Esophagus squamous epithelium (tissue), 5 donors: ENCODE data around the gene DOCK8. TPM values are rescaled to one million over a fixed set of nuclear protein-coding genes. Genes with fewer than 3 reads are reported as not detected.

ENCODE experiments used
- DNase-seq: peaks from one replicate; lab custom pipeline; 2025; lab: John Stamatoyannopoulos, UW
- H3K27ac ChIP-seq, 4 donors: fragments of 200-600 bp; sonication (generic); one replicate each; pipeline ENCODE4 v1.5.1; 2016 to 2019; ENCODE audit warnings: mild to moderate bottlenecking in 1 of 4
- H3K27me3 ChIP-seq, 4 donors: fragments of 200-600 bp; sonication (generic); 1 replicate in 3 of 4; 2 replicates in 1 of 4; pipeline versions ENCODE4 v1.5.1 to v1.6.0; 2017 to 2021; ENCODE audit warnings: antibody characterized with exemption in 1 of 4
- H3K36me3 ChIP-seq, 3 donors: fragments of 200-600 bp; sonication (generic); one replicate each; pipeline ENCODE4 v1.5.1; 2016 to 2019
- H3K4me1 ChIP-seq, 3 donors: fragments of 200-600 bp; sonication (generic); one replicate each; pipeline ENCODE4 v1.5.1; 2017 to 2019
- H3K4me3 ChIP-seq, 4 donors: fragments of 200-600 bp; sonication (generic); 1 replicate in 3 of 4; 2 replicates in 1 of 4; pipeline ENCODE4 v1.5.1; 2016 to 2019; ENCODE audit warnings: mild to moderate bottlenecking in 2 of 4, moderate library complexity in 1 of 4
- H3K9me3 ChIP-seq, 3 donors: fragments of 200-600 bp; sonication (generic); one replicate each; pipeline ENCODE4 v1.5.1; 2016 to 2019
- POLR2A ChIP-seq, 4 donors: fragments of 450-650 bp; IDR thresholded peaks; one replicate each; pipeline ENCODE4 v1.6.1; 2017; ENCODE audit warnings: antibody characterized with exemption in 4 of 4, mild to moderate bottlenecking in 4 of 4, moderate library complexity in 3 of 4
- WGBS, 2 donors: methylation state at CpG; one replicate each; pipeline ENCODE4 v1.1.5; 2018; 5-methylcytosine and 5-hydroxymethylcytosine counted together
- intact Hi-C: fragments of 100-400 bp; cut with DNase I; formaldehyde crosslinking; loops from one replicate; pipeline ENCODE4 v1.15.0; 2022
- total RNA-seq, 4 donors: library from RNA; depleted of rRNA; stranded (reverse); fragments of >200 nt; gene quantifications; one replicate each; pipeline ENCODE4 v1.1.0, GENCODE V29; 2016
- TF ChIP-seq, protein P1 (sequence below), 6 experiments: fragments of 450-650 bp in 4 of 6; fragments of 200-600 bp in 2 of 6; sonication (generic) in 2 of 6; IDR thresholded peaks; one replicate each; pipeline ENCODE4 v1.5.1; 2016 to 2019; ENCODE audit warnings: antibody characterized with exemption in 6 of 6, mild to moderate bottlenecking in 4 of 6, moderate library complexity in 4 of 6
- donor health status: DM: yes; HTN: yes; CAD: no.

Gene DOCK8
- total RNA-seq, 4 donors from 2014 or later, result 6.9 to 21.6 (median 15.2) TPM

GRCh38 chr9:495739-496138, 281.1 kb downstream of the DOCK8 start:
- no peak for DNase-seq

GRCh38 chr9:503326-503725, 288.7 kb downstream of the DOCK8 start:
- peak overlapping the region in 3 of 4 donors; percentile 65 to 84 (median 66) for H3K4me3 ChIP-seq
- H3K36me3 ChIP-seq, result no peaks in the 10 kb centered on the region
- peak overlapping the region in 3 of 4 donors; percentile 81 to 96 (median 92) for H3K27ac ChIP-seq
- 47 to 66% methylated on average over 8 to 9 of the region's 9 CpGs for WGBS, 2 donors
- no peak for TF ChIP-seq POLR2A (IDR thresholded peaks at IDR 0.05)
- TF ChIP-seq, protein P1, sequence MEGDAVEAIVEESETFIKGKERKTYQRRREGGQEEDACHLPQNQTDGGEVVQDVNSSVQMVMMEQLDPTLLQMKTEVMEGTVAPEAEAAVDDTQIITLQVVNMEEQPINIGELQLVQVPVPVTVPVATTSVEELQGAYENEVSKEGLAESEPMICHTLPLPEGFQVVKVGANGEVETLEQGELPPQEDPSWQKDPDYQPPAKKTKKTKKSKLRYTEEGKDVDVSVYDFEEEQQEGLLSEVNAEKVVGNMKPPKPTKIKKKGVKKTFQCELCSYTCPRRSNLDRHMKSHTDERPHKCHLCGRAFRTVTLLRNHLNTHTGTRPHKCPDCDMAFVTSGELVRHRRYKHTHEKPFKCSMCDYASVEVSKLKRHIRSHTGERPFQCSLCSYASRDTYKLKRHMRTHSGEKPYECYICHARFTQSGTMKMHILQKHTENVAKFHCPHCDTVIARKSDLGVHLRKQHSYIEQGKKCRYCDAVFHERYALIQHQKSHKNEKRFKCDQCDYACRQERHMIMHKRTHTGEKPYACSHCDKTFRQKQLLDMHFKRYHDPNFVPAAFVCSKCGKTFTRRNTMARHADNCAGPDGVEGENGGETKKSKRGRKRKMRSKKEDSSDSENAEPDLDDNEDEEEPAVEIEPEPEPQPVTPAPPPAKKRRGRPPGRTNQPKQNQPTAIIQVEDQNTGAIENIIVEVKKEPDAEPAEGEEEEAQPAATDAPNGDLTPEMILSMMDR (IDR thresholded peaks at IDR 0.05), result no peak
- intact Hi-C loops, result no loop called here
- no peaks in the 10 kb centered on the region for H3K9me3 ChIP-seq
- H3K4me1 ChIP-seq, result peaks cover 0 to 33% (median 7%) of the 10 kb centered on the region in 3 donors
- peaks cover 0 to 14% (median 0%) of the 10 kb centered on the region in 4 donors for H3K27me3 ChIP-seq
- no peak for DNase-seq

More at GRCh38 chr9:495739-496138, 281.1 kb downstream of the DOCK8 start:
- H3K36me3 ChIP-seq, result no peaks in the 10 kb centered on the region
- TF ChIP-seq, protein P1 (IDR thresholded peaks at IDR 0.05), result no peak
- no peak for TF ChIP-seq POLR2A (IDR thresholded peaks at IDR 0.05)
- intact Hi-C loops, result no loop called here
- no peak overlapping the region for H3K4me3 ChIP-seq
- 58 to 60% methylated on average over 1 of the region's 1 CpG for WGBS, 2 donors
- no peaks in the 10 kb centered on the region for H3K9me3 ChIP-seq
- H3K27me3 ChIP-seq, result peaks cover 0 to 5% (median 0%) of the 10 kb centered on the region in 4 donors
- H3K27ac ChIP-seq, result no peak overlapping the region
- no peaks in the 10 kb centered on the region for H3K4me1 ChIP-seq

GRCh38 chr9:503881-504852, 289.5 kb downstream of the DOCK8 start, which contains the start of gene KANK1:
Gene KANK1 (plus strand): TSS chr9:504695.
- Histone ChIP-seq H3K4me3 (peak within 1 kb of the TSS; percentile 63 to 84 (median 66)), H3K27me3 (peaks cover 0 to 14% (median 0%) of the 10 kb centered on the region in 4 donors), H3K36me3 (no peaks in the 10 kb centered on the region), H3K9me3 (no peaks in the 10 kb centered on the region), H3K4me1 (peaks cover 0 to 33% (median 7%) of the 10 kb centered on the region in 3 donors), H3K27ac (peak within 1 kb of the TSS; percentile 84 to 96 (median 90))
- intact Hi-C loops, result no loop called here
- 5% methylated on average over 4 of the region's 119 CpGs; no CpG with 5 or more reads in 1 of the 2 donors for WGBS, 2 donors
- no peak for DNase-seq
- TF ChIP-seq POLR2A (IDR thresholded peaks at IDR 0.05), result peak in 2 of 4 donors; percentile 47 to 48
- TF ChIP-seq, protein P1 (IDR thresholded peaks at IDR 0.05), result peak in 5 of 6 experiments; percentile 10 to 47 (median 19)

DNA sequence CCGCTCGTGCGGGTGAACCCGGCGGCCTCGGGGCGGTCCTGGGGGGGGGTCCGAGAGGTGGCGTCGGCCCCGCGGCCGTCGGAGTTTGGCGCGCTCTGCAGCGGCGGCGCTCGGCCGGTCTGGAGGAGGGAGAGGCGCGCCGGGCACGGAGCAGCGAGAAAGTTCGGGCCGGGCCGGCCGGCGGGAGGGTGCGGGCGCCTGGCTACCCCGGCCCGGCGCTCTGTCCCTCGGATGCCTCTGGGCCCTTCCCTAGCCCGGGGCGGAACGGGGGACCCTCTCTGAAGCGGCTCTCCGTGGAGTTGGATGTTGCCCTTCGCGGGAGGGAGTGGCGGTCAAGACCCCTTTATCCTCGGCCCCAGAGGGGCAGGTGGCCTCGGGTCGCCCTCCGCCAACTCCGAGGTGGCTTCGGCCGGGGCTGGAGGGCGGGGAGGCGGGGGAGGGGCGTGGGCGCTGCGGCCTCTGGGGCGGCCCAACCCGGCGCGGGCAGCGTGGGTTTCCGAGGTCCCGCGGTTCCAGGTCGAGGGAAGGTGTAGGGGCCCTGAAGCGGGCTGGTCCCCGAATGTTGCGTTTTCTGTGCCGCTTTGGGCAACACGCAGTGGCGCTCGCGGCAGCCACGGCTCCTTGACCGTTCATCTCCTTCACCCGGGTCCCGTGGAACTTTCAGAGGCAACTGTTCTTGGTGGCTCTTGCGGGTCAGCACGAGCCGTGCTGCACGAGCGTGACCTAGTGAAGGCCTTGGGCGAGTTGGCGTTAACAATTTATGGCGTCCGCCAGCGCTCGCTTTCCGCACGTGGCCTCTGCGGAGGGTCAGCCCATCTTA, 290.5 kb downstream of the DOCK8 start:
- DNase-seq, result no peak
- WGBS, 2 donors, result 2 to 4% methylated on average over 10 to 26 of the region's 92 CpGs
- no peak for TF ChIP-seq POLR2A (IDR thresholded peaks at IDR 0.05)
- TF ChIP-seq, protein P1 (IDR thresholded peaks at IDR 0.05), result no peak
- no peaks in the 10 kb centered on the region for H3K9me3 ChIP-seq
- H3K27ac ChIP-seq, result peak overlapping the region; percentile 84 to 96 (median 90)
- H3K27me3 ChIP-seq, result peaks cover 0 to 14% (median 0%) of the 10 kb centered on the region in 4 donors
- peaks cover 0 to 33% (median 7%) of the 10 kb centered on the region in 3 donors for H3K4me1 ChIP-seq
- intact Hi-C loops, result no loop called here
- peak overlapping the region; percentile 63 to 84 (median 66) for H3K4me3 ChIP-seq
- peaks cover 0 to 5% (median 0%) of the 10 kb centered on the region in 3 donors for H3K36me3 ChIP-seq
